NCI-H1048 (cell line): ENCODE data around the gene AFG1L.
"Not testable (repeated sequence)": the region's sequence is repeated elsewhere in the genome, so short reads cannot be mapped to it uniquely, and the experiment has no call there.

Experiments
- DNase-seq: peaks from one replicate; lab custom pipeline; 2025; lab: John Stamatoyannopoulos, UW

AFG1L gene

GRCh38 chr6:108518714-108519576, 224.1 kb downstream of the AFG1L start:
- DNase-seq: no peak

DNA sequence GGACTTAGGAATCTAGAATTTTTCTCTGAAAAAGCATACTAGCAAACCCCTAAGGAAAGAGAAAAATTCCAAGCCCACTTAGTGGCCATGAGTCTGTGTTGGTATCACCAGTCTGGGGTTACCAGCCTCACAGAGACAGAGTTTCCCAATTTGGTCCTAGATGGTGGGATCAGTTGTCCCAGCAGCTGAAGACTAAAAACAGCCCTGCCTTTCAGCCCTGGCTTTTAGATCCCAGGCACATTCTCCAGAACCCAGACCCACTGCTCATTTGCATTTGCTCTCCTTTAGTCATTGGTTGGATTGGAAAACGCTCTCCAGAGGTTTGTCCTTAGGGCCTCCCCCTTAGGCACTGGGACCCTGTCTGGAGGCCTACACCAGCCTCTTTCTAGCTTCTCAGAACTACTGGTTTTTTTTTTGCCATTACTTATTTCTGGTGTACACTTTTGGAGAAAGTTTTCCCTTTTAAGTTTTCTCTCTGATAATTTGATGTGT, 226.8 kb downstream of the AFG1L start:
- no peak for DNase-seq

GRCh38 chr6:108523697-108524096, 228.8 kb downstream of the AFG1L start:
- no peak for DNase-seq

DNA sequence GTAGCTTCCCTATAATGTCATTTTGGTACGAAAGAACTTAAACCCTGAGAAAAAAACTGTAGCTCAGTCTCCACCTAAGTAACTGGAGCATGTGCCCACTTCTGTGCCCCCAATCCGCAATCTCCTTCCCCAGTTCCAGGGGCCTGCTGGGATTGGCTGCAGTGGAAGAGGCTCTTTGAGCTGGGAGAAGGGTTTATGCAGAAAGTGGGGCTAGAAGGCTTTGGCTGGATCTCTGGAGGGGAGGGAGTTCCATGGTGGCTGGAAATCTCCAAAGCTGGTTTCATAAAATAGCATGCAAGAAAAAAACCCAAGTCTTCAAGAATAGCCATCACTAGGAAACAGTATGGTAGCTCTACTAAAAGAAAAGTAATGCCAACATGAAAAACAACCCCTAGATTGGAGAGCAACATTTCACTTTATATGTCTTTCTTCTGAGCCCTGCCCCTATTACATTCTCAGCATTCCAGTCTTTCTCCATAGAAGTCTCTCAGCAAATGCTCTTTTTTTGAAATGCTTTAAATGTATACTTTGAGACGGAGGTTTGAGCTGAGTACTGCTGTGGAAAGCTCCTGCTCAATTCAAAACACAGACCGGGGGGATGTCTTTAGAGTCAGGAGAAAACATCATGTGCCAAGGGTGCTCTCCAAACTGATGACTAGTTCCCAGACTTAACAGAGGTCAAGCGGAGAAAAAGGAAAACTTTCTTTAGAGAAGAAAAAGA, 229.8 kb downstream of the AFG1L start:
- no peak for DNase-seq

DNA sequence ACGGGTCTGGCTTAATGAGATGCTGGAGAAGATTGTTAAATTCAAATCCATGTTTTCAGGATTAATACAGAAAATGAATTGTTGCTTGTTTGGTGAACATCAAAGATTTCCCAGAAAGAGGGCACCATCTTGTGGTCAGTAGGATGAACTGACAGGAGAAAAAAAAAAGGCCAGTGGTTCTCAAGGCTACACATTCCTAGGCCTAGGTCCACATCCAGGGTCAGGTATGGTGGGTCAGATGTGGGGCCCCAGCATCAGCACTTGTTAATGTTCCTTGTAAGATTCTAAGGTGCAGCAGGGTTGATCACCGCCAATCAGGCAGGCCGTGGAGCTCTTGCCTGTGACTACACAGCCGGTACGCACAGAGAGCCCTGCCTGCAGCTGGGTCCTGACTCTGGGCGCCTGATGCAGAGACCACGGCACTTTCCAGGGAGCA, 231.9 kb downstream of the AFG1L start:
- DNase-seq: peak; percentile 13

DNA sequence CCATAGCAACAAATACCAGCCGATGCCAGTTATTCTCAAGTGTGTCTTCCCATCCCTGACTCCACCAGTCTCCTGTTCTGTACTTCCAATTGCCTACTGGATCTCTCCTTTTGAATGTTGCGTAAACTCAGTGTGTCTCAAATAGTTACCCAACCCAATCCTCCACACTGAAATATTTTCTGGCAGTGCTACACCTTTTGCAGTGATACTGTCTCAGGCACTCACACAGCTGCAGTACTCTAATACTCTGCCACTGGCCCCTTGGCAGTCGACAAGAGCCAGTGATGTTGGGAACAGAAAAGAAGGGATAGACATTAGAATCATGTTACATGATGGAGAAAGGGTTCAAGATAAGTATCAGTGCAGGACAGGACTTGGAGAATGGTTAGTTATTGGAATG, 234.0 kb downstream of the AFG1L start:
- no peak for DNase-seq

- no peak for DNase-seq
These were observed 236.5 kb downstream of the AFG1L start for GRCh38 chr6:108531332-108531731.

- no peak for DNase-seq
These were observed 240.4 kb downstream of the AFG1L start for GRCh38 chr6:108535114-108535742.

DNA sequence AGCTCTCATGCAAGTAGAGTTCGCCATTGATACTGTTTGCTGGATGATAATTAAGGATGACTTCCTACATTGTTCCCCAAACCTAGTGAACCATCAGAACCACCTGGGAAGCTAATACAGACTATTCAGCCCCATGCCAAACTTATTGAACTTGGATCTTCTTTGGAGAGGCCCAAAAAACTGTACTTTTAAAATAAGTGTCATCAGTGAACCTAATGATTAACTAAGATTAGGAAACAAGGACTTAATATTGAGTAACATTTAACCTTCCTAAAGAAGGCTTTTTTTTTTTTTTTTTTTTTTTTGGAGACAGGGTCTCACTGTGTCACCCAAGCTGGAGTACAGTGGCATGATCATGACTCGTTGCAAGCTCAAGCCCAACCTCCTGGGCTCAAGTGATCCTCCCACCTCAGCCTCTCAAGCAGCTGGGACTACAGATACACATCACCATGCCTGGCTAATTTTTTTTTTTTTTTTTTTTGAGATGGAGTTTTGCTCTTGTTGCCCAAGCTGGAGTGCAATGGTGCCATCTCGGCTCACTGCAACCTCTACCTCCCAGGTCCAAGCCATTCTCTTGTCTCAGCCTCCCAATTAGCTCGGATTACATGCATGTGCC, 241.2 kb downstream of the AFG1L start:
- DNase-seq: not testable (repeated sequence)

- DNase-seq: peak; percentile 27
These were observed 247.2 kb downstream of the AFG1L start for GRCh38 chr6:108541843-108542759.

- DNase-seq: no peak
These were observed 248.5 kb downstream of the AFG1L start for GRCh38 chr6:108543175-108543940.

GRCh38 chr6:108544606-108545005, 249.8 kb downstream of the AFG1L start:
- no peak for DNase-seq

DNA sequence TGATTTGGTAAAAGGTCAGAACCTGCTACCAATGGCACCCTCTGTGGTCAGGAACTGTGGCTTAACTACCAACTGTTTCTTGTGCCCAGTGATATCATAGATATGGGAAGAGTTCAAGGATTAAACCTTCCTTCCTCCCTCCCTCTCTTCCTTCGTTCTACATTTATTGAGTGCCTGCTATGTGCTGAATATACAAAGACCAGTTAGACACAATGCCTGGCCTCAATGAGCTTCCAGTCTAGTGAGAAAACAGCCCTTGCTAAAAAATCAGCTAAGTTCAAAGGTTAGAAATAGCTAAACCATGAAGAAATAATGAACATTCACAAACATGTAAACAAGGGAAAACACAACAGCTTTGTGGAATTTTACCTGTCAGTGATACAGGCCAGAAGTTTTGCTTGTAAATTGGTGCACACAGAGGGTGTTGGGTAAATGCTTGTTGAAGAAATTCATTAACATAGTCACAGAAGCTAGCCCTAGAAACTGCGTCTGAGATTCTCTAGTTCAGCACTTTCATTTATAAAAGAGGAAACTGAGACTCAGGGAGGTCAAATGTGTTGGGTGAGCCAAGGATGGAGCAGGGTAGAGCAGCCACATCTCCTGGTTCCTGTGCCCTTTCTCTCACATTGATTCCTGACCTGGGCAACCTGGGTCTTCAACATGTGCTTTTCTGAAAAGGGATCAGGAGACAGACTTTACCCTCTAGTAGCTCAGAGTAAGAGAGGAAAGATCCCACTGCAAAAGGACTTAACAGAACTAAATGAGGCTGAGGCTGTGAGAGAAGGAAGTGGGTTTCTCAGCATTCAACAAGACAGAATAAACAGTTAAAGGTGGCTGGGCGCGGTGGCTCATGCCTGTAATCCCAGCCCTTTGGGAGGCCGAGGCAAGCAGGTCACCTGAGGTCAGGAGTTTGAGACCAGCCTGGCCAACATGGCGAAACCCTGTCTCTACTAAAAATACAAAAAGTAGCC, 251.5 kb downstream of the AFG1L start:
- no peak for DNase-seq

DNA sequence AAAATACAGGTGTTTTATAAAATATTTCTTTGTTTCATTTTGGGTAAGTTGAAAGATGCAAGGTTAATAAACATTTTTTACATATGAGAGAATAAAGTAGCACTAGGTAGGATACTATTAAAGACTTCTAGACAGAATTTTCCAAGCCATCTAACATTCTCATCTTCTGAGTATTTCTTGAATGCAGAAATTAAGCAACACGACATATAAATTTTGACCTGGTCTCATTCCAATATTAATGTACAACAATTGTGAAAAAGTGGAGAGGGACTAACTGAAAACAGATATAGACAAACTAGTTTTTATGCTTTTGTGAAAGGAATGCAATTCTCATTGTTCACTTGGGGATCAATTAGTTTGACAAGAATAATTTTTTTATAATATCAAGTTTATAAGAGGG, 254.4 kb downstream of the AFG1L start:
- no peak for DNase-seq

DNA sequence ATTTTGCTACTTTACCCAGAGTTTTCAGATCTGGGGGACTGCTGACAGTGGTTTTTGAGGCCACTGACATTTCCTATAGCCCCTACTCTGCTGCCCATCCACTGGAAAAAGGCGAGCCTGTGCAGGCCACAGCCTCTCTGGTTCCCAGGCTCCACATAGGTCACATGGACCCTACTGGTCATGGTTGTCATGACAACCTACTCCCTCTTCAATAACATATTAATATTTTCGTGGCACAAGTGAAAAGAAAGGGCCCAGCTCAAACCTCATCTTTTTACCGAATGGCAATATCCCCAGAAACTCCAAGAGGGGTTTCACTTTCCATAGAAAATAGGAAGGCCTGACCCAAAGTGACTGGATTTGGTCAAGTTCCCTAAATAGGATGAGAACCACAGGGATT, 254.9 kb downstream of the AFG1L start:
- DNase-seq: no peak

GRCh38 chr6:108550256-108550655, 255.4 kb downstream of the AFG1L start:
- no peak for DNase-seq

DNA sequence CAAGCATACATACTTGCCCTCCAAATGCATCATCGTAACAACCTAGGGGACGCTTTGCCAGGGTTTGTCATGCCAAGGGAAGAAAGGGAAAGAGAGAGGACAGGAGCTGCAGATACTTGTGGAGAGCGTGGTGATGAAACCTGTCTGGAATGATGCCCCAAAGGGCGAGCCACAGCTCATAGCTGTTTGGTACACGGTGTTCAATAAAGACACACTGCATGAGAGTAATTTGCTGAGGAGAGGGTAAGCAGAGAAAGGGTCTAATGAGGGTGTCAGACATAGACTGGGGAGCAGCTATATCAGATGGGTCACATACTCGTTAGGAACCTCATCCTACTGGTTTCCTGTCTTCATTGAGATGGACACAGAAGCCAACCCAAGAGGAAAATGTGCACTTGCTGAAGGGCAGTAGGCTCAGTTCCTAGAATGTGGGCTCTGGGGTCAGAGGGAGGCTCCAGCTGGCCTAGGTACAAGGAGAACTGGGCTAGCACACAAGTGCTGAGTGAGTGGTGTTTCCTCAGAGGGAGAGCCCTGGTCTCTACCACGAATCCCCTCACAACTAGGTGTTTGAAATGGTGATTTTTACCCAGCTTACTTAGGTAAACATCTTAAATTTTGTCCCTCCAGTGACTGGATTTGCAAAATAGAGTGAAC, 260.7 kb downstream of the AFG1L start:
- no peak for DNase-seq

GRCh38 chr6:108556250-108556649, 261.4 kb downstream of the AFG1L start:
- DNase-seq: no peak
